ENCODE results near the gene RPL31. TPM values are rescaled to one million over a fixed set of nuclear protein-coding genes. Genes with fewer than 3 reads are reported as not detected.

The RPL31 gene
- total RNA-seq, 1 donor from 2014 or later, result 2,596 TPM

DNA sequence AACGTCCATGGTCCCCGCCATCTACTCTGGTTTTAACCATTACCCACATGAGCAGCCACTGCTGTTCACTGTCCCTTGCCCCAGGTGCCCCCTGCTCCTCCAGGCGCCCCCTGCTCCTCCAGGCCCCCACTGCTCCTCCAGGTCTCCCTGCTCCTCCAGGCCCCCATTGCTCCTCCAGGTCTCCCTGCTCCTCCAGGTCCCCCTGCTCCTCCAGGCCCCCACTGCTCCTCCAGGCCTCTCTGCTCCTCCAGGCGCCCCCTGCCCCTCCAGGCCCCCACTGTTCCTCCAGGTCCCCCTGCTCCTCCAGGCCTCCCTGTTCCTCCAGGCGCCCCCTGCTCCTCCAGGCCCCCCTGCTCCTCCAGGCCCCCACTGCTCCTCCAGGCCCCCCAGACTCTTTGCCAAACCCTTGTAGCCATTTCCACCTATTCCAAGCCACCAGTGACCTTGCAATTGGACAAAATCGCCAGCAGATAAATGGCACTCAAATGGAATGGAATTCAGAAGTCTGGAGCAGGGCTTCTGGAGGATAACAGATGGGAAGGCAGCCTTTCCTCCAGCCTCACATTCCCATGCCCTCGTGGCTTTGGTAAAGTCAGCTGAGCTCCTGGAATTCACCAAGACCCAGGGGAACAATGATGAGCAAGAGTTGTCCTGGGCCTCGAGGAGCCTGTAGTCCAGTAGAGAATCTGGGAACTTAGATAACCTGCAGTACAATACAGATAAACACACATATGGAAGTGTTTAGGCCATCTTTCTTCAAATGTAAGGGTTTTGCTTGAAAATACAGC lies 13.3 kb upstream of the RPL31 start:
- TF ChIP-seq EZH2 (IDR thresholded peaks at IDR 0.05) (no peak), CTCF (IDR thresholded peaks at IDR 0.05) (no peak), EZH2phosphoT487 (IDR thresholded peaks at IDR 0.05) (no peak)
- Histone ChIP-seq H3K36me3 (no peaks in the 10 kb centered on the region), H3K79me2 (ENCODE audit: low read depth) (no peaks in the 10 kb centered on the region), H3F3A (ENCODE audit: low read depth) (no peaks in the 10 kb centered on the region), H3K9ac (no peak overlapping the region), H3K4me2 (no peak overlapping the region), H2AFZ (replicated peaks) (no peak overlapping the region), H3K27me3 (no peaks in the 10 kb centered on the region), H3K4me3 (no peak overlapping the region), H3K4me1 (peaks cover 7% of the 10 kb centered on the region), H3K9me3 (ENCODE audit: low read depth) (no peaks in the 10 kb centered on the region), H3K27ac (no peak overlapping the region), H4K20me1 (ENCODE audit: low read depth) (no peaks in the 10 kb centered on the region)
- no peak for DNase-seq (ENCODE audit: low spot score)
- Mint-ChIP-seq H3K9me3 (no peaks in the 10 kb centered on the region), H3K27me3 (ENCODE audit: insufficient read depth, low read depth) (no peaks in the 10 kb centered on the region), H3K27ac (no peak overlapping the region), H3K4me3 (no peak overlapping the region), H3K4me1 (no peaks in the 10 kb centered on the region), H3K36me3 (no peaks in the 10 kb centered on the region)

GRCh38 chr2:100989666-100990065 lies 12.4 kb upstream of the RPL31 start:
- H3K27ac Mint-ChIP-seq, result no peak overlapping the region
- no peaks in the 10 kb centered on the region for H3K4me1 Mint-ChIP-seq
- no peak for DNase-seq (ENCODE audit: low spot score)
- H3K4me3 Mint-ChIP-seq, result no peak overlapping the region
- H3K4me3 ChIP-seq, result no peak overlapping the region
- no peaks in the 10 kb centered on the region for H3F3A ChIP-seq (ENCODE audit: low read depth)
- H3K27ac ChIP-seq, result no peak overlapping the region
- no peaks in the 10 kb centered on the region for H3K36me3 Mint-ChIP-seq
- no peak overlapping the region for H3K9ac ChIP-seq
- no peaks in the 10 kb centered on the region for H3K9me3 Mint-ChIP-seq
- H3K27me3 ChIP-seq, result no peaks in the 10 kb centered on the region
- no peaks in the 10 kb centered on the region for H3K36me3 ChIP-seq
- H3K4me1 ChIP-seq, result peaks cover 7% of the 10 kb centered on the region
- no peaks in the 10 kb centered on the region for H3K9me3 ChIP-seq (ENCODE audit: low read depth)
- H3K27me3 Mint-ChIP-seq (ENCODE audit: insufficient read depth, low read depth), result no peaks in the 10 kb centered on the region
- H4K20me1 ChIP-seq (ENCODE audit: low read depth), result no peaks in the 10 kb centered on the region
- no peak overlapping the region for H2AFZ ChIP-seq (replicated peaks)
- no peaks in the 10 kb centered on the region for H3K79me2 ChIP-seq (ENCODE audit: low read depth)
- TF ChIP-seq EZH2phosphoT487 (IDR thresholded peaks at IDR 0.05) (no peak), EZH2 (IDR thresholded peaks at IDR 0.05) (no peak), CTCF (IDR thresholded peaks at IDR 0.05) (no peak)
- no peak overlapping the region for H3K4me2 ChIP-seq

- Mint-ChIP-seq H3K4me3 (no peak overlapping the region), H3K4me1 (no peaks in the 10 kb centered on the region), H3K27ac (no peak overlapping the region), H3K9me3 (no peaks in the 10 kb centered on the region), H3K36me3 (no peaks in the 10 kb centered on the region), H3K27me3 (ENCODE audit: insufficient read depth, low read depth) (no peaks in the 10 kb centered on the region)
- H3K79me2 ChIP-seq (ENCODE audit: low read depth), result no peaks in the 10 kb centered on the region
- H3K9me3 ChIP-seq (ENCODE audit: low read depth), result no peaks in the 10 kb centered on the region
- H2AFZ ChIP-seq (replicated peaks), result no peak overlapping the region
- TF ChIP-seq EZH2phosphoT487 (IDR thresholded peaks at IDR 0.05) (no peak), CTCF (IDR thresholded peaks at IDR 0.05) (no peak), EZH2 (IDR thresholded peaks at IDR 0.05) (no peak)
- no peaks in the 10 kb centered on the region for H3K36me3 ChIP-seq
- no peaks in the 10 kb centered on the region for H3F3A ChIP-seq (ENCODE audit: low read depth)
- no peak overlapping the region for H3K9ac ChIP-seq
- H3K27ac ChIP-seq, result no peak overlapping the region
- no peak overlapping the region for H3K4me3 ChIP-seq
- no peaks in the 10 kb centered on the region for H3K27me3 ChIP-seq
- no peak overlapping the region for H3K4me2 ChIP-seq
- no peaks in the 10 kb centered on the region for H4K20me1 ChIP-seq (ENCODE audit: low read depth)
- DNase-seq (ENCODE audit: low spot score), result no peak
- peaks cover 7% of the 10 kb centered on the region for H3K4me1 ChIP-seq
Observed at GRCh38 chr2:100990166-100990565, 11.9 kb upstream of the RPL31 start.

Measured in neural progenitor cell (in vitro differentiated cells).